GM12878 (cell line): Measurements from ENCODE around the gene MYCBP.

Source experiments
- BCL3 ChIP-seq: IDR thresholded peaks from 2 replicates; pipeline ENCODE4 v1.6.1; 2011; ENCODE audit warnings: borderline replicate concordance, low read depth, mild to moderate bottlenecking, moderate library complexity, low read length; ENCODE audit not compliant: insufficient read depth, poor library complexity, severe bottlenecking
- CTCF ChIP-seq, 3 experiments: IDR thresholded peaks in 2 of 3; conservative IDR thresholded peaks in 1 of 3; 2 replicates each; pipeline ENCODE4 v1.5.1; 2011; ENCODE audit warnings: low read depth in 3 of 3, low read length in 3 of 3, mild to moderate bottlenecking in 3 of 3, control low read depth in 2 of 3, moderate library complexity in 2 of 3, inconsistent platforms in 1 of 3, mixed read lengths in 1 of 3; ENCODE audit not compliant: control insufficient read depth in 2 of 3, insufficient read depth in 1 of 3; ENCODE audit errors: extremely low read depth in 1 of 3
- ELK1 ChIP-seq: IDR thresholded peaks from 2 replicates; pipeline ENCODE4 v1.6.1; 2012; ENCODE audit warnings: low read depth, low read length, improper control_type of control experiment
- EP300 ChIP-seq, 2 experiments: fragments of 150-350 bp in 1 of 2; IDR thresholded peaks; 2 replicates each; pipeline ENCODE4 v1.6.1; 2011 to 2012; ENCODE audit warnings: low read depth in 2 of 2, low read length in 2 of 2, borderline replicate concordance in 1 of 2, improper control_type of control experiment in 1 of 2, inconsistent platforms in 1 of 2; ENCODE audit not compliant: control insufficient read depth in 1 of 2
- FOXM1 ChIP-seq: IDR thresholded peaks from 2 replicates; pipeline ENCODE4 v1.6.1; 2012; ENCODE audit warnings: low read depth, mild to moderate bottlenecking, inconsistent platforms, low read length, moderate library complexity
- JUND ChIP-seq: IDR thresholded peaks from 2 replicates; pipeline ENCODE4 v1.6.1; 2012; ENCODE audit warnings: low read depth, mild to moderate bottlenecking, low read length, improper control_type of control experiment, moderate library complexity
- MAX ChIP-seq: IDR thresholded peaks from 2 replicates; pipeline ENCODE4 v1.6.1; 2012; ENCODE audit warnings: low read depth, low read length, improper control_type of control experiment
- MEF2A ChIP-seq: IDR thresholded peaks from 2 replicates; pipeline ENCODE4 v1.6.1; 2011; ENCODE audit warnings: low read depth, mild to moderate bottlenecking, low read length, moderate library complexity; ENCODE audit not compliant: insufficient read depth
- POLR2A ChIP-seq: IDR thresholded peaks from 2 replicates; pipeline ENCODE4 v1.6.1; 2011; ENCODE audit warnings: low read depth, mild to moderate bottlenecking, low read length
- POLR2AphosphoS5 ChIP-seq: IDR thresholded peaks from 2 replicates; pipeline ENCODE4 v1.6.1; 2011; ENCODE audit warnings: mild to moderate bottlenecking, low read length, inconsistent platforms
- SKIL ChIP-seq: fragments of 450-650 bp; IDR thresholded peaks from 2 replicates; pipeline ENCODE4 v1.6.1; 2017; ENCODE audit warnings: mild to moderate bottlenecking, low read depth, inconsistent platforms; ENCODE audit not compliant: poor library complexity, severe bottlenecking
- SRF ChIP-seq, 2 experiments: IDR thresholded peaks; 2 replicates each; pipeline ENCODE4 v1.6.1; 2011; ENCODE audit warnings: low read depth in 2 of 2, low read length in 2 of 2, mild to moderate bottlenecking in 1 of 2, moderate library complexity in 1 of 2
- SUPT20H ChIP-seq: IDR thresholded peaks from 2 replicates; pipeline ENCODE4 v1.6.1; 2011; ENCODE audit warnings: low read depth, mild to moderate bottlenecking, low read length, moderate library complexity, borderline replicate concordance; ENCODE audit not compliant: control insufficient read depth
- ZZZ3 ChIP-seq: IDR thresholded peaks from 2 replicates; pipeline ENCODE4 v1.6.1; 2011; ENCODE audit warnings: low read depth; ENCODE audit not compliant: control insufficient read depth, insufficient read length

GRCh38 chr1:38819516-38819915 lies 53.6 kb downstream of the MYCBP start:
- TF ChIP-seq CTCF (IDR thresholded peaks at IDR 0.05 in 2 of 3, conservative IDR thresholded peaks at IDR 0.05 in 1 of 3; ENCODE audit: control insufficient read depth in 2 of 3, extremely low read depth in 1 of 3, insufficient read depth in 1 of 3, low read depth in 3 of 3, low read length in 3 of 3), result no peak
- TF ChIP-seq SKIL, result no peak
- TF ChIP-seq ELK1, result no peak
- no peak for TF ChIP-seq FOXM1
- no peak for TF ChIP-seq POLR2A
- no peak for TF ChIP-seq SRF (IDR thresholded peaks at IDR 0.05; ENCODE audit: low read depth in 2 of 2, low read length in 2 of 2)
- no peak for TF ChIP-seq MEF2A
- no peak for TF ChIP-seq JUND
- no peak for TF ChIP-seq SUPT20H
- no peak for TF ChIP-seq ZZZ3
- no peak for TF ChIP-seq BCL3
- no peak for TF ChIP-seq MAX
- TF ChIP-seq POLR2AphosphoS5, result no peak
- TF ChIP-seq EP300 (IDR thresholded peaks at IDR 0.05; ENCODE audit: borderline replicate concordance in 1 of 2, control insufficient read depth in 1 of 2, low read depth in 2 of 2, low read length in 2 of 2), result no peak
